ENCODE data around the gene CDH13. TPM values are rescaled to one million over a fixed set of nuclear protein-coding genes. Genes with fewer than 3 reads are reported as not detected.

The CDH13 gene
- total and polyA plus RNA-seq, 8 donors, result 0.12 to 21.4 (median 1.7) TPM; not detected in 1

- no peak for DNase-seq
- intact Hi-C loops (cut with DNase I; ENCODE audit: low total_unique reads), result no loop called here
- H3K27ac ChIP-seq, result no peak overlapping the region
- no peak overlapping the region for H3K4me3 ChIP-seq
- H3K27me3 ChIP-seq, result peaks cover 0 to 14% (median 0%) of the 10 kb centered on the region in 3 donors
- no peaks in the 10 kb centered on the region for H3K4me1 ChIP-seq
- WGBS, 5 donors, result 55 to 63% (median 60%) methylated on average over 5 of the region's 5 CpGs
- no peaks in the 10 kb centered on the region for H3K9me3 ChIP-seq
- H3K36me3 ChIP-seq, result no peaks in the 10 kb centered on the region
- TF ChIP-seq POLR2AphosphoS5 (IDR thresholded peaks at IDR 0.05) (no peak), POLR2A (IDR thresholded peaks at IDR 0.05) (no peak), CTCF (IDR thresholded peaks at IDR 0.05) (no peak), EP300 (IDR thresholded peaks at IDR 0.05) (no peak)
These were observed 680.3 kb downstream of the CDH13 start for GRCh38 chr16:83306961-83307593.

DNA sequence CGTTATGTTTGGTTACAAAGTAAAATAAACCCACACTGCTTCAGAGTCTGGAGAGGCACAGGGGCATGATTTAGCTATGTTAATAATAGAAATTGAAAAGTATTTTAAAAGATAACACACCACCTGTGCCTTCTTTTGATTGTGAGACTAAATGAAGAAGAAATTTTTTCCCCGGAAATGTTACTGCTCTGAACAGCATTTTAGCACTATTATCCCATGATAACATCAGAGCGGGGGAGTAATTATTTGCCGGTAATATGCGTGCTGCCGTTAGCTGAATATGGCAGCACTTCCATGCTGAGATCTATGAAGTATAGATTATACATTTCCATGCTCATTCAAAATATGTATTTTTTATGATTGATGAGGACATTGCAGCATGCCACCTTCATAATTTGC, 680.8 kb downstream of the CDH13 start:
- intact Hi-C loops (cut with DNase I; ENCODE audit: low total_unique reads), result no loop called here
- H3K4me3 ChIP-seq, result no peak overlapping the region
- WGBS, 5 donors, result 86 to 89% (median 87%) methylated on average over 6 of the region's 6 CpGs

DNA sequence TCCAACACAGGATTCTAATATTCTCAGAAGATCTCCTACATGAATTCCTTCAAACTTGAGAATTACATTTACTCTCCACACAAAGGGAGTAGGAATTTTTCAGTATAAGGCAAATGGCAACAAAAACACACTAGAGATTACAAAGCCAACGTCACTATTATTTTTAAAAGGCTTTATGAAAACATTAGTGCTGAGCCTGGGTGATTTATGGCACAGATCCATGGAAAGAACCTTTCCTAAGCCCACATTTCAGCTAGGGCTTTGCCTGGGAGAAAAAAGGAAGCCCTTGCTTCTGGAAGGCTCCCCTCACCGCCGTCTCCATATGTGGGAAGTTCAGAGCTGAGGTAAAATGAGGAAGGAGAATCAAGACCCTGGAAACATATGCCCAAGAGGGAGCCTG, 681.6 kb downstream of the CDH13 start:
- Histone ChIP-seq H3K9me3 (no peaks in the 10 kb centered on the region), H3K4me1 (no peaks in the 10 kb centered on the region), H3K4me3 (no peak overlapping the region), H3K27ac (no peak overlapping the region), H3K36me3 (no peaks in the 10 kb centered on the region), H3K27me3 (peaks cover 0 to 13% (median 0%) of the 10 kb centered on the region in 3 donors)
- intact Hi-C loops (cut with DNase I; ENCODE audit: low total_unique reads), result no loop called here
- no peak for DNase-seq
- WGBS, 5 donors, result 21 to 59% (median 44%) methylated on average over 3 of the region's 3 CpGs
- TF ChIP-seq POLR2A (IDR thresholded peaks at IDR 0.05) (no peak), CTCF (IDR thresholded peaks at IDR 0.05) (no peak), POLR2AphosphoS5 (IDR thresholded peaks at IDR 0.05) (no peak), EP300 (IDR thresholded peaks at IDR 0.05) (no peak)

More for the DNA sequence above, 680.8 kb downstream of the CDH13 start:
- no peak for TF ChIP-seq POLR2A (IDR thresholded peaks at IDR 0.05)
- TF ChIP-seq EP300 (IDR thresholded peaks at IDR 0.05), result no peak
- TF ChIP-seq CTCF (IDR thresholded peaks at IDR 0.05), result no peak
- no peak for TF ChIP-seq POLR2AphosphoS5 (IDR thresholded peaks at IDR 0.05)
- no peak for DNase-seq
- Histone ChIP-seq H3K4me1 (no peaks in the 10 kb centered on the region), H3K27ac (no peak overlapping the region), H3K27me3 (peaks cover 0 to 14% (median 0%) of the 10 kb centered on the region in 3 donors), H3K36me3 (no peaks in the 10 kb centered on the region), H3K9me3 (no peaks in the 10 kb centered on the region)

- DNase-seq, result no peak
- no peak for TF ChIP-seq POLR2A (IDR thresholded peaks at IDR 0.05)
- no peak for TF ChIP-seq EP300 (IDR thresholded peaks at IDR 0.05)
- no peak for TF ChIP-seq POLR2AphosphoS5 (IDR thresholded peaks at IDR 0.05)
- no peak for TF ChIP-seq CTCF (IDR thresholded peaks at IDR 0.05)
- no peaks in the 10 kb centered on the region for H3K4me1 ChIP-seq
- no peaks in the 10 kb centered on the region for H3K9me3 ChIP-seq
- no peaks in the 10 kb centered on the region for H3K36me3 ChIP-seq
- intact Hi-C loops (cut with DNase I; ENCODE audit: low total_unique reads), result no loop called here
- 64 to 83% (median 72%) methylated on average over 2 of the region's 2 CpGs for WGBS, 5 donors
- peaks cover 0 to 4% (median 0%) of the 10 kb centered on the region in 3 donors for H3K27me3 ChIP-seq
- no peak overlapping the region for H3K4me3 ChIP-seq
- no peak overlapping the region for H3K27ac ChIP-seq
These were observed 684.0 kb downstream of the CDH13 start for GRCh38 chr16:83310816-83311215.
